Activated CD4-positive, alpha-beta T cell treated with anti-CD3 and anti-CD28 coated beads, Interleukin-10, Interleukin-2, amounts not matched to agents 100 ng/mL and 50 ng/mL, durations not matched to agents 16 hours and 8 hours (primary cell): Measurements from ENCODE around the gene SMAD9.

ENCODE experiments used
- DNase-seq: peaks from one replicate; pipeline ENCODE4 v3.0.0-alpha.2; 2020

SMAD9 gene

DNA sequence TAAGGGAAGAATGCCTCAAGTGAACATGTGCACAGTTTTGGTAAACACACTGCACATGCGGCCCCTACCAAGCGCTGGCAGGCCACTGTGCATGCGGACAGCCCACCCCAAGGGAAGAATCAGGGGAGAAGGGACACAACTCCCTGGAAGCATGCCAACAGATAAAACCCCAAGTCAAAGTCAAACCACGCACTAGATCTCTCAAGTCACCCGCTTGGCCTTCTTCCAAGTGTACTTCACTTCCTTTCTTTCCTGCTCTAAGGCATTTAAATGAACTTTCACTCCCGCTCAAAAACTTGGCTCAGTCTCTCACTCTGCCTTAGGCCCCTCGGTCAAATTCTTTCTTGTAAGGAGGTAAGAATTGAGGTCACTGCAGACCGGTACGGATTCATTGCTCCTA is 105.6 kb downstream of the SMAD9 start:
- no peak for DNase-seq

DNA sequence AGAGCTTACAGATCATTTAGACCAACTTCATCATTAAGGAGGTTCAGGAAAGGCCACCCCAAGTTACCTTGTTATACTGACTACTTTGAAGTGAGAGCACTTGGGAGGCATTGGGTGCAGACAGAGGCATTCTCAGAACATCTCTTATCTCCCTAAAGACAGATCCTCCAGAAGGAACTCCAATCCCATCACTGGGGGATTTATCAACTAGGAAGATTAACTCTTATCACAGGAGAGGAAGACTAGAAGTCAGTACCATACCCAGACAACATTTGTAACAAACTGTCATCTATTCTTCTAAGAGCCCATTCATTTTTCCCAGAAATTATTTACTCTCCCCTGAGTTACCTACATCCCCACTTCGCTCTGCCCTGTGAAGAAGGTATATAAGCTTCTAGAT is 106.8 kb downstream of the SMAD9 start:
- no peak for DNase-seq

DNA sequence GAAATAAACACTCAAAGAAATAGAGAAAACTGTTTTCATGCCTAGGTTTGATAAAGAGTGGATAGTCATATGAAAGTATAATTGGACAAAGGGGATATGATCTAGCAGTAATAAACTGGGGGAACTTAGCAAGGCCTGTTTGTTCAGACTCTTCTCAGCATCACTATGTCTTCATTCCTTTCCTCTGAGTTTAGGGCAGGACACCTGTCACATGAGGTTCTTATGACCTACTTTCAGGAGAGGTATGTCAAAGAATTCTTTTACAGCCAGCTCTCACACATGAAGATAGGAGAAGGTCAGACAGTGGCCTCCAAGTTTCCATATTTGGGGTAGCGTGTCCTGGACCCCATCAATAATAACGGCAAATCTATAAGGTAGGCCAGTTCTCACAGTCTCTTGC is 112.4 kb downstream of the SMAD9 start:
- no peak for DNase-seq

DNA sequence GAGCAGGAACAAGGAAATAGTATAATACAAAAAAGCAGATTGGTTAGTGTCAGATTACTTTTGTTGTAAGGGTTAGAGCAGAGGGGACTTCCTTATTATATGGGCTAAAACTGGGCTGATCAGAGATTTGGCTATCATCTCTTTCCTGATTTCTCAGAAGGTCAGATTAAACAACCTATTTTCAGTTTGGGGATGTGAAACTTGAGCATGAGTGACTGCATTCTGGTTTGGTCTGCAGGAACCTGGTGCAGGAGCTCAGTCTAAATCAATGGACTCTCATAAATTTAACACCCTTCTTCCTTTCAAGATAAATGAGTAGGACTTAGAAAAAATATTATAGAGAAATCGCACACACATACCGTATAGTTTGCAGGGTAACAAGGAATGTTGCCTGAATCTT is 113.9 kb downstream of the SMAD9 start:
- DNase-seq: no peak

DNA sequence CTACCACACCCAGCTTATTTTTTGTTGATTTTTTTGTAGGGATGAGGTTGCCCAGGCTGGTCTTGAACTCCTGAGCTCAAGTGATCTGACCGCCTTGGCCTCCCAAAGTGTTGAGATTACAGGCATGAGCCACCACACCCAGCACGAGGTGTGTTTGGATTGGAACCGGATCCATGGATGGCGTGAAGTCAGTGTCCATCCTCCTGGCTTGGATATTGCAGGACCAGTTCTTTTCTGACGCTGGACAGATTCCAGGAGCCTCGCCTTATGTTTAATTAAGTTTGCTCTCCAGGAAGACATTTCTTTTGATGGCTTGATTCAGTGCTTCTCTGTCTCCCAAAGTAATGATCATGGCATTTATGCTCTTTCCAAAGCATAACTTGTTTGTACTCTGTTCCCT is 115.5 kb downstream of the SMAD9 start:
- DNase-seq: no peak

DNA sequence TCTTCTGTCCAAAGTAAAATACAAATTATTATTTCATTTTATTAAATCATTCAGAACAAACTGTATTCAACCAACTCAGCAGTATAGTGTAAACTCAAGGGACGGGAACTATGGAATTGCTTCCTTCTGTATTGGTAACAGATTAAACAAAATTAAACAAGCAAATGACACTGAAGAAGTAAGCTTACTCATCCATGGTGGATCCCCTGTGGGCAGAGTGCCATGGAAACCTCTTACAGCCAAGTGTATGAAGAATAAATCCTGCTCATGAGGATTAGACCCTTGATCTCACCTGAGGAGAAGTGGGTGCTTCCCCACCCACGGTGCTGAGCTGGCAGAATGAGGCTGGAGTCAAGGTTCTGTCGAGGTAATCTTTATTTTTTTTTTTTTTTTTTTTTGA is 119.0 kb downstream of the SMAD9 start:
- DNase-seq: no peak

DNA sequence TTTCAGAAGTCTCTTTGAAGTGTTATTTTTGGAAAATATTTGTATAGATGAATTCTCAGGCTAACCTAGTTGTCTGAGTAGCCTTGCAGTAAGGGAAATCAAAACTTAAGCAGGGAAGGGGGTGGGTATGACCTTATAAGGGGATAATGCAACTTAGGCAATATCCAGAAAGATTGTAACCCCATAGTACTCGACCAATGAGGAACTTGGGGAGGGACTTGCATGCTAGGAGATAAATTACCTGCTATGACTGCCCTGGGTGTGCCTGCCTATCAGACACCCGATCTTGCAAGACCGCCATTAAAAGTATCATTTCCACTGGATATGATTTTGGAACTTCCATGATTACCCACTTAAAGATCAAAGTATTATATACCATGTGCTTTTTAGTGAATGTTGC is 124.0 kb downstream of the SMAD9 start:
- no peak for DNase-seq

DNA sequence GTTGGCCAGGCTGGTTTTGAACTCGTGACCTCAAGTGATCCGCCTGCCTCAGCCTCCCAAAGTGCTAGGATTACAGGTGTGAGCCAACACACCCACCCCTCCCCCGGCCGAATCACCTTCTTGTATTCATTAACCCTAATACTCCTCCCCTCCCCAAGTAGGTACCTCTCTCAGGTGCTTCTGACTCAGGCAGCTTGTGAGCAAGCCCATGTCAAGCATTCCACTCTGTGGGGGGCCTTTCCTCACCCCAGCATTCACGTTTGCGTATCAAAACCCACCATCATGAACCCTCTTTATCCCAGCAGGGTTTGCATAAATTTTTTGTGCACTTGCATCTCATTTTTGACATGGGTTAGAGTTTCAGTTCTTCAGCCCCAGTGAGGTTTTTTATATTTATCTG is 124.6 kb downstream of the SMAD9 start:
- no peak for DNase-seq
